ENCODE measurements around the gene C1QTNF3.
"Not testable (repeated sequence)": the region's sequence is repeated elsewhere in the genome, so short reads cannot be mapped to it uniquely, and the experiment has no call there.

C1QTNF3 gene, protein sequence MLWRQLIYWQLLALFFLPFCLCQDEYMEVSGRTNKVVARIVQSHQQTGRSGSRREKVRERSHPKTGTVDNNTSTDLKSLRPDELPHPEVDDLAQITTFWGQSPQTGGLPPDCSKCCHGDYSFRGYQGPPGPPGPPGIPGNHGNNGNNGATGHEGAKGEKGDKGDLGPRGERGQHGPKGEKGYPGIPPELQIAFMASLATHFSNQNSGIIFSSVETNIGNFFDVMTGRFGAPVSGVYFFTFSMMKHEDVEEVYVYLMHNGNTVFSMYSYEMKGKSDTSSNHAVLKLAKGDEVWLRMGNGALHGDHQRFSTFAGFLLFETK

DNA sequence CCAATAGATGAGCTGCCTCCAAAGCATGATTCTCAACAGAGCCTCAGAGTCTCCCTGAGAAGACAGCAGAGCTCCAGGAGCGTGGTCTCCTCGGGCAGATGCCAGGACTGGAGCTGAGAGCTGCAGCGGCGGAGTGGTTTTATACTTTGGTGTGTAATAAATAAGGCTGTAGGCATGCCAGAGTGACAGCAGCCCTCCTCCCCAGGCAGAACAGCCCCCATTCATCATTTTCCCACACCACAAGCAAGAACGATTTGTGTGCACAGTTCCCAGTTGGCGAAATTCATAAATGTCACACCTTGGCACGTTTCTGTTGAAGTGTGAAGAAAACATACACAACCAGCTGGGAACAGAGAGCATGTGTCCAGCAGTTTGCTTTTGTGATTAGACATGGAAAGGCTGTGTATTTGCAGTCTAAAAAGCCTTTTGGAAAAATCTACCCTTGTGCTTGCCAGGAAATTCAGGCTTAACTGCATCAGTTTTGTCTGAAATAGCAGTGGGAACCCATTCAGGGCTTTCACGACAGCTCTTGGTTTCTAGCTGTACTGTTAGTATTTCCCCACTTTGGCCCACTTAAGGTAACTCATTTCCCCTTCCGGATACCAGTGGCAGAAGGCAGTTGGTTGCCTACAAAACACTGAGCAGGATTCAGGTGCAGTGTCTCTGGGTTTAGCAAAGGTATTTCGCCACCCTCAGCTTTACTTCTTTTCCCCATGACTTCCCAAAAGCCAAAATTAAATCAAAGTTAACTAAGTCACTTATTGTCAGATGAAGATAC lies at the start of gene C1QTNF3:
TSS of gene C1QTNF3 (minus strand) at position 115 of the 778 bp plus-strand sequence. CDS start at position 27, 88 bp downstream.
- Mint-ChIP-seq H3K4me1 (peaks cover 61% of the 10 kb centered on the region), H3K36me3 (ENCODE audit: low read depth) (peaks cover 17% of the 10 kb centered on the region), H3K4me3 (peak within 1 kb of the TSS; percentile 56 to 77 (median 73)), H3K27ac (peak within 1 kb of the TSS; percentile 71 to 74 (median 73)), H3K27me3 (ENCODE audit: low read depth) (no peaks in the 10 kb centered on the region), H3K9me3 (no peaks in the 10 kb centered on the region)
- TF ChIP-seq CTCF (IDR thresholded peaks at IDR 0.05; ENCODE audit: unreplicated experiment in 3 of 3), result no peak

- not testable (repeated sequence) for H3K36me3 Mint-ChIP-seq (ENCODE audit: low read depth); H3K4me1 Mint-ChIP-seq; H3K9me3 Mint-ChIP-seq; H3K4me3 Mint-ChIP-seq; H3K27me3 Mint-ChIP-seq (ENCODE audit: low read depth); H3K27ac Mint-ChIP-seq
Observed at GRCh38 chr5:34091039-34091438, 48.0 kb upstream of the C1QTNF3 start.

DNA sequence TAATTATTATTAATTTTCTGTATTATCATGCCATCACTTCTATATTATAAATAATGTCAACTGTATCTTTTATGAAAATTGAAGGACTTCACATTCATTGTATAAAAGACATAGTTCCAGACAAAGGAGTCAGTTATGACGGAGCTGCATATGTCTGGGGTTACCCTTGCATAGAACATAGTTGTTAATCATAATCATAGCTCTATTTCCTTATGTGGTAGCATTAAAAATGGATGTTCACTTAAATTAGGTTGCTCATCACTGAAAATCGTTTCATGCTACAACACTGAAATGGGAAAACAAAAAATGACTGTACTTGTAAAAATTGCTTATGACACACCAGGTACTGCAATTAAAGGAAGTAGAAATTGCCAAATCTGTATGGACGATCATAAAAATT lies 46.8 kb upstream of the C1QTNF3 start:
- not testable (repeated sequence) for H3K4me1 Mint-ChIP-seq; H3K9me3 Mint-ChIP-seq; H3K27me3 Mint-ChIP-seq (ENCODE audit: low read depth); H3K27ac Mint-ChIP-seq; H3K4me3 Mint-ChIP-seq; H3K36me3 Mint-ChIP-seq (ENCODE audit: low read depth)

DNA sequence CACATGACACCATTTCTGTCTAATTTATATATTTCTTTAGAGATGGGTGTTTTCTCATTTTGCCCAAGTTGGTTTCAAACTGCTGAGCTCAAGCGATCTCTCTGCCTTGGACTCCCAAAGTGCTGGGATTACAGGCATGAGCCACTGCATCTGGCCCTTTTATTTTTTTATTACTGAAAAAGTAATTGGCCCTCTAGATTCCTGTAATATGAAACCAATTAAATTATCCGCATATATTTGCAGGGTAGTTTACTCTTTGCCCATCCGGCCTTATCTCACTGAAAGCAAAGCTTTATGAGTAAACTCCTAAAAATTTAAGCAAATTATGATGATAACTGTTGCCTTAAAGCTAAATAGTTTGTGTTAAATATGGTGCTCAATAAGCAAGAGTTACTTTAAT lies 44.7 kb upstream of the C1QTNF3 start:
- H3K9me3 Mint-ChIP-seq; H3K27ac Mint-ChIP-seq; H3K4me1 Mint-ChIP-seq; H3K27me3 Mint-ChIP-seq (ENCODE audit: low read depth); H3K36me3 Mint-ChIP-seq (ENCODE audit: low read depth); H3K4me3 Mint-ChIP-seq: not testable (repeated sequence)

DNA sequence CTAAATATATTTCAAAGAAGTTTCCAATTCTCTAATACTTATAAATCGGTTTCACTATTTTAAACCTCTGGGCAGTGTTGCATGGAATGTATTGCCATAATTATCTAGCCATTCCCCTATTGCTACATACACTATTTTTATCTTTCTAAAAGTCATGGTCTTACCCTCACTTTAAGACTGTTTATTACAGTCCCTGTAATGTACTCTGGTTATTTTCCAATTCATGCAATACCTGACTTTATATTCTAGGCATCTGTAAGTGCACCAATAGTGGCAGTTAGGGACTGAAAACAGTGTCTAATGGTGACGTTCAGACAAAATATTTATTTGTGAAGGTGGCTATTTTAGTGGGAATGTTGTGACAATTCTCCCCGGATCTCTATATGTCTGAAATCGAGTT lies 40.9 kb upstream of the C1QTNF3 start:
- not testable (repeated sequence) for H3K9me3 Mint-ChIP-seq; H3K27ac Mint-ChIP-seq; H3K36me3 Mint-ChIP-seq (ENCODE audit: low read depth); H3K4me3 Mint-ChIP-seq; H3K4me1 Mint-ChIP-seq; H3K27me3 Mint-ChIP-seq (ENCODE audit: low read depth)

DNA sequence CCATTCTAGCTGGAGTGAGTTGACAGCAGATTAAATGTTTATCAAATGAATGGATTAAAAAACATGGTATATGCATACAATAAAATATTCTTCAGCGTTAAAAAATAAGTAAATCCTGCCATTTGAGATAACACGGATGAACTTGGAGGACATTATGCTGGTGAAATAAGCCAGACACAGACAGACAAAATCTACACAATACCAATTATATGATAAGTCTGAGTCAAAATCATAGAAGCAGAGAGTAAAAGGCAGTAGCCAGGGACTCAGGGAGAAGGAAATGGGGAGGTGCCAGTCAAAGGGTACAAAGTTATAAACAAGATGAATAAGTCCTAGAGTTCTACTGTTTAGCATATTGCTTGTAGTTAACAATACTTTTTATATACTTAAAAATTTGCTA lies 36.5 kb upstream of the C1QTNF3 start:
- H3K27ac Mint-ChIP-seq; H3K4me1 Mint-ChIP-seq; H3K27me3 Mint-ChIP-seq (ENCODE audit: low read depth); H3K36me3 Mint-ChIP-seq (ENCODE audit: low read depth); H3K4me3 Mint-ChIP-seq; H3K9me3 Mint-ChIP-seq: not testable (repeated sequence)

GRCh38 chr5:34077636-34078035 lies 34.6 kb upstream of the C1QTNF3 start:
- H3K27ac Mint-ChIP-seq; H3K9me3 Mint-ChIP-seq; H3K4me3 Mint-ChIP-seq; H3K36me3 Mint-ChIP-seq (ENCODE audit: low read depth); H3K4me1 Mint-ChIP-seq; H3K27me3 Mint-ChIP-seq (ENCODE audit: low read depth): not testable (repeated sequence)

DNA sequence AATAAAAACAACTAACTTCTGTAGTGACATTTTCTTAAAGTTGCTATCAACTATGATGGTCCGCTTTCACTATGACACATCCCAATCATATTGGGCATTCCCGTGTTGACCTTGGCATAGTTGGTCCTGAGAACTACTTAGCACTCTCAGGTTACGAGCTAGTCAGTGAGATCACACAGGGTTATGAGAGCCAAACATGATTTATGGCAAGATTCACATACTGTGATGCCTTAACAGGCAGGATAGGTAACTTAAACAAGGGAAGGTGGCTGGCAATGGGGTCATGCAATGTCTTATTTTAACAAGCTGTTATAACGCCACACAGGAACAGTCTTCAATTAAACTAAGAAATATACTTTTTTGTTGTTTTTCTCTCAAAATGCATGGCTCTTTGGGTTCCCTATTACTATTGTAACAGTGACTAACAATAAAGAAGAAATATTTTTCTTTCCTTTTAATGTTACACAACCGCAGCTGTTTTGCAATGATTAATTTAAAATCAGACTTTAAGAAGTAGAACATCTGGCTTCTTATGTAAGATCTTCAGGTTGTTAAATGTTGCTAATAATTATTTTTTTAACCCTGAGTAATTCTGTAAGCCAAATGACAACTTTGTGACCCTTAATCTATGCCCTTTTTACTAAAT lies 33.8 kb upstream of the C1QTNF3 start:
- H3K27ac Mint-ChIP-seq; H3K9me3 Mint-ChIP-seq; H3K4me3 Mint-ChIP-seq; H3K27me3 Mint-ChIP-seq (ENCODE audit: low read depth); H3K4me1 Mint-ChIP-seq; H3K36me3 Mint-ChIP-seq (ENCODE audit: low read depth): not testable (repeated sequence)

DNA sequence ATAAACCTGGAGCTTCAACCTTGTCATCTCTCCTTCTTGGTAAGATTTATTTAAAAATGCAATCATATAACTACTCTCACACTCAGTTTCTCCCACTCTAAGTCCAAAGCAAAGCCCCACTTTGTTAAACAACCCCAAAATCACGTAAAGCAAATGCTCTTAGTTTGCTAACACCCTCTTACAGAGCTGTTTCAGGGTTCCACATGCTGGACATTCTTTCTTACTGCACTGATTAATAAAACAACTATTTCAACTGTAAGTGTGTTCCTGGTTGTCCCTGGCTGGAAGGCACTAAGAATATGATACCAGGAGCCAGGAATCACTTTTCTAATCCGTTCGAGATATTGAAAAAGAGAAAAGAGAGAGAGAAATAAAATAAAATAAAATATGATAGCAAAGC lies 31.5 kb upstream of the C1QTNF3 start:
- not testable (repeated sequence) for H3K27me3 Mint-ChIP-seq (ENCODE audit: low read depth); H3K4me3 Mint-ChIP-seq; H3K9me3 Mint-ChIP-seq; H3K36me3 Mint-ChIP-seq (ENCODE audit: low read depth); H3K4me1 Mint-ChIP-seq; H3K27ac Mint-ChIP-seq

DNA sequence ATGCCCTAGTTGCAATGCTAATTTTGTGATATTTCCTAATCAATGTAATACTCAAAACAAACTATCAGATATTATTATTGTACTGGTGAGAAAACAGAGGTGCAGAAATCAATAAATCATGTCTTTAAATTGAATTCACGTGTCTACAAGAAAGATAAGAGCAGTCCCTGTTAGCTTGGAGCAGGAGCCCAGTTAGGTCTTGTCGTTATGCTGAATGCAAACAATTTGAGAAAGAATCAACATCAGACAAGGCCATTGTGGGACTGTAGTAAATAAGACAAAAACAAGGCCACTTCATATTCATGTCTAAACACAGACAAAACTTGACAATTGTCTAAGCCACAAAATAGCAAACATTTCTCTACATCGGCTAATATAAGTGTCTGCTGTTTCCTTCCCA lies 31.1 kb upstream of the C1QTNF3 start:
- H3K4me1 Mint-ChIP-seq; H3K27me3 Mint-ChIP-seq (ENCODE audit: low read depth); H3K4me3 Mint-ChIP-seq; H3K27ac Mint-ChIP-seq; H3K36me3 Mint-ChIP-seq (ENCODE audit: low read depth); H3K9me3 Mint-ChIP-seq: not testable (repeated sequence)

- H3K36me3 Mint-ChIP-seq (ENCODE audit: low read depth), result peaks cover 14% of the 10 kb centered on the region
- not testable (repeated sequence) for H3K4me1 Mint-ChIP-seq; H3K9me3 Mint-ChIP-seq; H3K4me3 Mint-ChIP-seq; H3K27ac Mint-ChIP-seq; H3K27me3 Mint-ChIP-seq (ENCODE audit: low read depth)
Observed at GRCh38 chr5:34070626-34071025, 27.6 kb upstream of the C1QTNF3 start.
